ENCODE data around the gene ERCC6L.

ERCC6L gene

DNA sequence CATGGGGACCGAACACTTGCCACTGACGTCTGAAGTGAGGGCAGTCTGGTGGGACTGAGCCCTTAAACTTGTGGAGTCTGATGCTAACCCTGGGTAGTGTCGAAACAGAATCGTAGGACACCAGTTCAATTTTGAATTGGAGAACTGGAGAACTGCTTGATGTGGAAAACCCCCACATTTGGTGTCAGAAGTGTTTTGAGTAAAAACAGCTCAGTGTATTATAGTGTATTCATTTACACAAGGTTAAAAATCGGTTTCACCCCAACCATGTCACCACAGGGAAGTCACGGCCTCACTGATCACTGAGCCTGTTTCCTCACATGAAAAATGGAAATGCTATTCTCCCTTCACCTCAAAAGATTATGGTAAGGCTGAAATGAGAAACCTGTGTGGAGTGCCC, 35.4 kb downstream of the ERCC6L start:
- H3K4me3 ChIP-seq (replicated peaks; ENCODE audit: insufficient read depth, low read length): no peak overlapping the region

DNA sequence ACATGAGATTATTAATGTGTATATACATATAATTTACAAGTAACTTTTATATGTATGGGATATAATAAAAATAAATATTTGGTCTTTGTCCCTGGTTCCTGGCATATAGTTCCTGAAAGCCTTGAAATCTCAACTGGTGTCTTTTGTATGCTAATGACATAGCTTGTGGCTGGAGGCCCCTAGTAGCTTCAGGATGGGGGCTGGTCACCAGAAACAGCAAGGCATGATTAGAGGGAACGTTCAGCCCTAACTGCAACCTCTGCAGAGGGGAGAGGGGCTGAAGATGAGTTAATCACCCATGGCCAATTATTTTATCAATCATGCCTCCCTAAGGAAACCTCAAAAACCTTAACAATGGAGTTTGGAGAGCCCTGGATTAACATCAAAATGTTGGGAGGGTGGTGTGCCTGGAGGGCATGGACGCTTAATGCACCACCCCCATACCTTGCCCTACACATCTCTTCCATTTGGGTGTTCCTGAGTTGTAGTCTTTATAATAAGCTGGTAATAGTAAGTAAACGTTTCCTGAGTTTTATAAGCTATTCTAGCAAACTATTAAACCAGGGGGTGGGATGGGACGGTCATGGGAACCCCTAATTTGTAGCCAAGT, 35.9 kb downstream of the ERCC6L start:
- no peak for DNase-seq (ENCODE audit: low read depth in 1 of 2, low spot score in 1 of 2)
- Histone ChIP-seq H3K4me3 (replicated peaks; ENCODE audit: insufficient read depth, low read length) (no peak overlapping the region), H3K27ac (replicated peaks) (no peak overlapping the region)

More for the DNA sequence above, 35.4 kb downstream of the ERCC6L start:
- TF ChIP-seq SPI1 (IDR thresholded peaks at IDR 0.05; ENCODE audit: borderline replicate concordance, low read depth): no peak
- TF ChIP-seq, protein P1, sequence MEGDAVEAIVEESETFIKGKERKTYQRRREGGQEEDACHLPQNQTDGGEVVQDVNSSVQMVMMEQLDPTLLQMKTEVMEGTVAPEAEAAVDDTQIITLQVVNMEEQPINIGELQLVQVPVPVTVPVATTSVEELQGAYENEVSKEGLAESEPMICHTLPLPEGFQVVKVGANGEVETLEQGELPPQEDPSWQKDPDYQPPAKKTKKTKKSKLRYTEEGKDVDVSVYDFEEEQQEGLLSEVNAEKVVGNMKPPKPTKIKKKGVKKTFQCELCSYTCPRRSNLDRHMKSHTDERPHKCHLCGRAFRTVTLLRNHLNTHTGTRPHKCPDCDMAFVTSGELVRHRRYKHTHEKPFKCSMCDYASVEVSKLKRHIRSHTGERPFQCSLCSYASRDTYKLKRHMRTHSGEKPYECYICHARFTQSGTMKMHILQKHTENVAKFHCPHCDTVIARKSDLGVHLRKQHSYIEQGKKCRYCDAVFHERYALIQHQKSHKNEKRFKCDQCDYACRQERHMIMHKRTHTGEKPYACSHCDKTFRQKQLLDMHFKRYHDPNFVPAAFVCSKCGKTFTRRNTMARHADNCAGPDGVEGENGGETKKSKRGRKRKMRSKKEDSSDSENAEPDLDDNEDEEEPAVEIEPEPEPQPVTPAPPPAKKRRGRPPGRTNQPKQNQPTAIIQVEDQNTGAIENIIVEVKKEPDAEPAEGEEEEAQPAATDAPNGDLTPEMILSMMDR (IDR thresholded peaks at IDR 0.05; ENCODE audit: insufficient read depth, low read length): no peak
- TF ChIP-seq POLR2AphosphoS5 (IDR thresholded peaks at IDR 0.05; ENCODE audit: low read depth): no peak
- no peak for TF ChIP-seq REST (IDR thresholded peaks at IDR 0.05; ENCODE audit: insufficient replicate concordance, low read depth)
- TF ChIP-seq GABPA (IDR thresholded peaks at IDR 0.05; ENCODE audit: low read depth): no peak
- no peak for DNase-seq (ENCODE audit: low read depth in 1 of 2, low spot score in 1 of 2)
- H3K27me3 ChIP-seq (ENCODE audit: insufficient read depth, poor library complexity, severe bottlenecking): no peaks in the 10 kb centered on the region
- no peak overlapping the region for H3K27ac ChIP-seq (replicated peaks)

More for the DNA sequence above, 35.9 kb downstream of the ERCC6L start:
- no peak for TF ChIP-seq POLR2AphosphoS5 (IDR thresholded peaks at IDR 0.05; ENCODE audit: low read depth)
- TF ChIP-seq, protein P1 (IDR thresholded peaks at IDR 0.05; ENCODE audit: insufficient read depth, low read length): no peak
- TF ChIP-seq SPI1 (IDR thresholded peaks at IDR 0.05; ENCODE audit: borderline replicate concordance, low read depth): no peak
- no peak for TF ChIP-seq GABPA (IDR thresholded peaks at IDR 0.05; ENCODE audit: low read depth)
- no peak for TF ChIP-seq REST (IDR thresholded peaks at IDR 0.05; ENCODE audit: insufficient replicate concordance, low read depth)
- no peaks in the 10 kb centered on the region for H3K27me3 ChIP-seq (ENCODE audit: insufficient read depth, poor library complexity, severe bottlenecking)
